C4-2B (cell line): ENCODE measurements around the gene PILRA.

Experiments
- ZFX ChIP-seq: fragments of 450-650 bp; IDR thresholded peaks from 2 replicates; pipeline ENCODE4 v1.6.1; 2017
- TF ChIP-seq, protein P1 (sequence below): fragments of 450-650 bp; conservative IDR thresholded peaks from 2 replicates; pipeline ENCODE4 v1.5.1; 2017; ENCODE audit warnings: mild to moderate bottlenecking

- TF ChIP-seq, protein P1, sequence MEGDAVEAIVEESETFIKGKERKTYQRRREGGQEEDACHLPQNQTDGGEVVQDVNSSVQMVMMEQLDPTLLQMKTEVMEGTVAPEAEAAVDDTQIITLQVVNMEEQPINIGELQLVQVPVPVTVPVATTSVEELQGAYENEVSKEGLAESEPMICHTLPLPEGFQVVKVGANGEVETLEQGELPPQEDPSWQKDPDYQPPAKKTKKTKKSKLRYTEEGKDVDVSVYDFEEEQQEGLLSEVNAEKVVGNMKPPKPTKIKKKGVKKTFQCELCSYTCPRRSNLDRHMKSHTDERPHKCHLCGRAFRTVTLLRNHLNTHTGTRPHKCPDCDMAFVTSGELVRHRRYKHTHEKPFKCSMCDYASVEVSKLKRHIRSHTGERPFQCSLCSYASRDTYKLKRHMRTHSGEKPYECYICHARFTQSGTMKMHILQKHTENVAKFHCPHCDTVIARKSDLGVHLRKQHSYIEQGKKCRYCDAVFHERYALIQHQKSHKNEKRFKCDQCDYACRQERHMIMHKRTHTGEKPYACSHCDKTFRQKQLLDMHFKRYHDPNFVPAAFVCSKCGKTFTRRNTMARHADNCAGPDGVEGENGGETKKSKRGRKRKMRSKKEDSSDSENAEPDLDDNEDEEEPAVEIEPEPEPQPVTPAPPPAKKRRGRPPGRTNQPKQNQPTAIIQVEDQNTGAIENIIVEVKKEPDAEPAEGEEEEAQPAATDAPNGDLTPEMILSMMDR, result no peak
- TF ChIP-seq ZFX, result no peak
These were observed 1.0 kb upstream of the PILRA start for GRCh38 chr7:100372256-100372655.
